ENCODE measurements around the gene AP2B1. TPM values are rescaled to one million over a fixed set of nuclear protein-coding genes. Genes with fewer than 3 reads are reported as not detected.
"Not testable (repeated sequence)": the region's sequence is repeated elsewhere in the genome, so short reads cannot be mapped to it uniquely, and the experiment has no call there.

AP2B1 gene
- total RNA-seq, 1 donor from 2014 or later, result 137 TPM

DNA sequence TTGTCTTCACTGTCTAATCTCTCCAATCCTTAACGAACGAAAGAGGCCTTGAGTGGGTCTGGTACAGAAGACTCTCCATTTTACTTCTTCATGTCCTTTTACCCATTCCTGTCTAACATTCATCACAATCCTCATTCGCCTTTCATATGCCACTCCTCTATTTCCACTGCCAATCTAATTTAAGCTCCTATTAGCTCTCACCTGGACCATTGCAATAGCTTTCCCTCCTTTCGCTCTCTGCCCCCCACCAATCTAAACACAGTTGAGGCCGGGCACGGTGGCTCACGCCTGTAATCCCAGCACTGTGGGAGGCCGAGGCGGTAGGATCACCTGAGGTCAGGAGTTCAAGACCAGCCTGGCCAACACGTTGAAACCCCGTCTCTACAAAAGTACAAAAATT is 20.2 kb upstream of the AP2B1 start:
- intact Hi-C loops (cut with DNase I), result no loop called here
- no peak for DNase-seq (ENCODE audit: low spot score)

DNA sequence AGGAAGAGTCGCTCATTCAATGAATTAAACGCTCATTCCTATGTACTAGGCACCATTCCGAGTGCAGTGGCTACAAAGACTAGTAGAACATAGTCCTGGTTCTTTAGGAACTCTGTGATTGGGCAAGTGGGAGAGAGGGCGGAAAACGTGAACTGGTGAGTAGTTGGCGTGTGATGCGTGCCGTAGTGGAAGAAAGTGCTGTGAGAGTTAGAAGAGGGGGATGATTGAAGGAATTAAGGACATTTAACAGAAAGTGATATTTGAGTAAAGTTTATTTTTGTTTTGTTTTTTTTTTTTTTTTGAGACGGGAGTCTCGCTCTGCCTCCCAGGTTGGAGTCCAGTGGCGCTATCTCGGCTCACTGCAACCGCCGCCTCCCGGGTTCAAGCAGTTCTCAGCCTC is 18.6 kb upstream of the AP2B1 start:
- DNase-seq (ENCODE audit: low spot score), result no peak
- intact Hi-C loops (cut with DNase I), result no loop called here

DNA sequence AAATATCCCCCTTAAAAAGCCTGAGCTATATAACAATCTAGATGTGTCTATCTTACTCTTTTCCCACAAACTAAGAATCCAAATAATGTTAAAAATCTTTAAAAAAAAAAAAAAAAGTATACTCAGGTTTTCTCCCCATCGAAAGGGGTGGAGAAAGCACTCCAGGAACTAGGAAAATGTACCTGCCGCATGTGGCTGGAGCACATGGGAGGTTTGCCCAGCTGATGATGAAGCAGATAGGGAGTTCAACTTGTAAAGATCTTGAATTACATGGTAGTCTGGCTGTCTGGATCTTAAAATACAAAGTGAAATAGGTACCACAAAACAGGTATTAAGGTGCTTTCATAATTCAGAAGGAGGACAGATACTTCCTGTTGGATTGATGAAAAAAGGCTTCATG is 17.7 kb upstream of the AP2B1 start:
- DNase-seq (ENCODE audit: low spot score), result no peak
- intact Hi-C loops (cut with DNase I), result no loop called here

DNA sequence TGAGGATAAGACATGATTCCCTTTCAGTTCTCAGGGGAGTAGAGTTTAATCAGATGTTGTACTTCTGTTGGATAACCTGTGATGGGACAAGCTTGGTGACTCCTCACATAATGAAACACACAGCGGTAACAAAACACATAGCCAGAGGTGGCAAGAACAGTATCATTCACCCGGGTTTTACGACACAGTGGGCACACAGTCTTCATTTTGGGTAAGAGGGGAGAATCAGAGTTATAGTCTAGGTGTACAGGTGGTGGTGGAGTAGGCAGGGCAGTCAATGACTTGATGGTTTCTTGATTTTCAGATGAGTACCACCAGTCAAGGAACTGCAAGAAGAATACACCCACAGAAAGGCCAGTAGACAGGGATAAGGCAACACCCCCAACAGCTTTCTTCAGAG is 11.4 kb upstream of the AP2B1 start:
- intact Hi-C loops (cut with DNase I), result no loop called here
- no peak for DNase-seq (ENCODE audit: low spot score)

DNA sequence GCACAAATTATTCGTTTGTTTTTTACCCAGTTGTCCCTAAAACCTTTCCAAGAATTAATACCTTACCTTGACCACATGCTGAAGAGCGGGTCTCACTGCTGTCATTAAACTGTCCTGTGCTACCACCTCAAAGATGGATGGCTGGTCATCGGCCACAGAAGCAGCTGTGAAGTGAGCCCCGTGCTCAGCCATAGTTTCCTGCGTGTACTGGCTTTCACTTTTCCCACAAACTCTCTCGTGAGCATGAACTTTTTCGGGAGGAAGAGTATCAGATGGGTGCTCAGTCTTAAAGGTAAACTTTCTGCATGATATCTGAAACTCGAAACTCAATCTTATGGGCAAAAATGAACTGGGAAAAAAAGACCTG is 9.3 kb upstream of the AP2B1 start:
- intact Hi-C loops (cut with DNase I), result loop anchor here (1.0 kb wide), 1 partner anchor 9 kb away; the partner anchor contains the start of gene AP2B1
- no peak for DNase-seq (ENCODE audit: low spot score)

GRCh38 chr17:35578197-35578928 is 8.8 kb upstream of the AP2B1 start, which contains the start of gene PEX12:
Gene PEX12 (minus strand): TSS chr17:35578571. CDS start chr17:35578021, 550 bp downstream.
- peak; percentile 96 for DNase-seq (ENCODE audit: low spot score)
- intact Hi-C loops (cut with DNase I), result loop anchor here (1.0 kb wide), 1 partner anchor 9 kb away; the partner anchor contains the start of gene AP2B1

- DNase-seq (ENCODE audit: low spot score), result no peak
- intact Hi-C loops (cut with DNase I), result loop anchor here (1.0 kb wide), 1 partner anchor 8 kb away; the partner anchor contains the start of gene AP2B1
These were observed 8.1 kb upstream of the AP2B1 start for GRCh38 chr17:35578929-35579432.

DNA sequence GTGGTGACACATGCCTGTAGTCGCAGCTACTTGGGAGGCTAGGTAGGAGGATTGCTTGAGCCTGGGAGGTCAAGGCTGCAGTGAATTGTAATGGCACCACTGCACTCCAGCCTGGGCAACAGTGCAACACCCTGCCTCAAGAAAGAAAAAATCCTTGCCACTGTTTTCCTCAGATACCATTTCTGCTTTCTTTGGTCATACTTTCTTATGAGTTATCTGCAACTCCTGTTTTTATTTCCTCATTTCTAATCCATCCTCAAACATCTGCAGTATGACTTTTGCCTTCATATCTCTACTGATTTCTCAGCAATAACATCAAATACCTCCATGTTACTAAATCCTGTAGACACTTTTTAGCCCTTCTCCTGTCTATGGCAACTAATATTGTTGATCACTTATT is 3.1 kb upstream of the AP2B1 start:
- intact Hi-C loops (cut with DNase I), result no loop called here
- DNase-seq (ENCODE audit: low spot score), result no peak

GRCh38 chr17:35586569-35587073 is 501 bp upstream of the AP2B1 start:
- intact Hi-C loops (cut with DNase I), result loop anchor here (1.0 kb wide), 1 partner anchor 8 kb away; the partner anchor contains the start of gene PEX12
- no peak for DNase-seq (ENCODE audit: low spot score)

GRCh38 chr17:35588196-35588920 is 1.2 kb downstream of the AP2B1 start:
- no peak for DNase-seq (ENCODE audit: low spot score)
- intact Hi-C loops (cut with DNase I), result no loop called here

GRCh38 chr17:35596072-35596471 is 8.9 kb downstream of the AP2B1 start:
- intact Hi-C loops (cut with DNase I), result no loop called here
- no peak for DNase-seq (ENCODE audit: low spot score)

DNA sequence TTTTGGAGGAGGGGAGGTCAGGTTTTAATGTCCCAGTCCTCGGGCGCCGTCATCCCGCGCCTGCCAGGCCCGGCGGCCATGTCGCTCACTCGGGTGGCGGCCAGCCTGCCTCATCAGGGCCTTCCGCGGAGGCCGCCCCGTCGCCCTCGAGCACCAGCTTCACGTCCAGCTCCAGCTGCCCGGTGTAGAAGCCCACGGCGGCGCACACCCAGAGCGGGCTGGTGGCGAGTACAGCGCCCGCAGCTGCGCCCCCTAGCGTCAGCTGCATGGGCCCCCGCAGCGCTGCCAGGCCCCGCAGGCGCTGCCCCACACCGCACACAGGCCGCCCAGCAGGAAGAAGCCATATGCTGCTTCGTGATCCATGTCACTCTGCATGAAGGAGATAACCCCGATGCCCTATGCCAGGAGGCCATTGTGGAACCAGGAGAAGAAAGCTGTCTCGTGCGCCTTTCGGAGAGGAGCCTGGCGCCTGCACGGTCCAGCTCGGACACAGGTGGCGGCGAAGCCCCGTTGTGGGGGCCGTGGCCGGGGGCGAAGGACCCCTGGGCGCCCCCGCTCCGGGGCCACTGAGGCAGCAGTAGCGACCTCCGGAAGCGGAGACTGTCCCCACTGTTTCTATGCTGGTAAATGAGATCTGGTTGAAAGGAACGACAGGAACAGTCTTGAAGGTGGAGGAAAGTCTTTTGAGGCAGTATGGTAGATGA is 9.6 kb downstream of the AP2B1 start:
- no peak for DNase-seq (ENCODE audit: low spot score)
- intact Hi-C loops (cut with DNase I), result no loop called here

DNA sequence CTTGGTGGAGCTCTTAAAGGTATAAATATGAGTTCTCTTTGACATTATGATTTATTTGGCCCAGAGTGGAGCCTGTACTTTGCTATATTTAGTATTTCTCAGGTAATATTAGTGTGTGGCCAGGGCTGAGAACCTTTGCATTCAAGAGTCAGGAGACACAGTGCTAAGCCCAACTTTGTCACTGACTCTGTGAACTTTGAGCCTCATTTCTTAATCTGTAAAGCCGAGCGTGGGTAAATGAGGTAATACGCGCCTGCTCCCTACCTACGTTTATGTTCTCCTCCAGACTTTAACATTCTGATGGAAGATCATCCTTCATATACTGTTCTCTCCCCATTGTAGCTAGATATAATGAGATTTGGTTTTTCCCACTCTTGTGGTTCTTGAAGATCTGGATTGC is 10.5 kb downstream of the AP2B1 start:
- DNase-seq (ENCODE audit: low spot score), result no peak
- intact Hi-C loops (cut with DNase I), result no loop called here

DNA sequence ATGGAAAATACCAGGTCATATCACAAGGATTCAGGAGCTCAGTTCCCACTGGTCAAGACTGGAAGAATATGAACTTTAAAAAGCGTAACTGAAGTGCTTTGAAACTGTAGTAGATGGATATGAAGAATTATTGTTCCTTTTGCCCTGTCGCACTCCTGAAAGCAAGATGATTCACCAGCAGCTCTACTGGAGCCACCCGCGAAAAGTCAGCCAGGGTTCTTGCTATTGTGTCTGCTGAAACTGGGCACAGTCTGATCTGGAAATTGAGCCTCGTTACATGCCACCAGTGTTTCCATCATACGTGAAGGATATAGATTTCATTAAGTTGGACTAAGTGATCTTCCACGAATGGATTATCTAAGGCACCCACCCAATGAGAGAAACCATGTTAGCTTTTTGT is 16.6 kb downstream of the AP2B1 start:
- intact Hi-C loops (cut with DNase I), result no loop called here
- DNase-seq (ENCODE audit: low spot score), result no peak

DNA sequence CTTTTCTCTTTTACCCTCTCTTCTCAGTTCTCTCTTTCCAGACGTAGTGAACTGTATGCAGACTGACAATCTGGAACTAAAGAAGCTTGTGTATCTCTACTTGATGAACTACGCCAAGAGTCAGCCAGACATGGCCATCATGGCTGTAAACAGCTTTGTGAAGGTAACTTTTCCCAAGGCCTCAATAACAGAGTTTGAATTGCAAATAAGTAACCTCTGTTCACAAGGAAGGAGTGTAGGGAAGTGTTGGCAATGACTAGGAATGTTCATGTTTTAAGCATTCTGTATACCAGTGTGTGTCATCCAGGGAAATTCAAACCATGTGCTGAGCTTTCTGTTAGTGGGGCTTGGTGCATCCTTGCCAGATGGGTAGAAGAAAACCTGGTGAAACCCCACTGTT is 18.6 kb downstream of the AP2B1 start:
- no peak for DNase-seq (ENCODE audit: low spot score)
- intact Hi-C loops (cut with DNase I), result no loop called here

GRCh38 chr17:35607239-35607847 is 20.2 kb downstream of the AP2B1 start:
- intact Hi-C loops (cut with DNase I), result no loop called here
- no peak for DNase-seq (ENCODE audit: low spot score)

DNA sequence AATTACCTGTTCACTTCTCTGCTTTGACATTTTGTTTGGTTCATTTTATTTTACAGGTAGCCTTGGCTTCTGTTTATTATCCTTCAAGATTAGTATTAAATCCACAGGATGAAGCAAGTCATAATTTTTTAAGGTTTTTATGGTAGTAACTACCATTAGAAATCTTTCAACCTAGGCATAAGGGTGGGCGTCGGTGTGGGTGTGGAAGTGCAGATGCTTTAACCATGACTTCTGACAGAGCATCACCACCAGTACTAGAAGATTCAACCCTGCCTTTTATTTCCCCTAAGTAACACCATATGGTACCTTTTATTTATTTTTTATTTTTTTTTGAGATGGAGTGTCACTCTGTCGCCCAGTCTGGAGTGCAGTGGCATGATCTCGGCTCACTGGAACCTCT is 22.7 kb downstream of the AP2B1 start:
- no peak for DNase-seq (ENCODE audit: low spot score)
- intact Hi-C loops (cut with DNase I), result loop anchor here (5.0 kb wide), 1 partner anchor 122 kb away; the partner anchor contains the start of gene RASL10B

- intact Hi-C loops (cut with DNase I), result loop anchor here (5.0 kb wide), 1 partner anchor 122 kb away; the partner anchor contains the start of gene RASL10B
- DNase-seq (ENCODE audit: low spot score), result not testable (repeated sequence)
These were observed 23.6 kb downstream of the AP2B1 start for GRCh38 chr17:35610746-35611145.

GRCh38 chr17:35612924-35613521 is 25.9 kb downstream of the AP2B1 start:
- intact Hi-C loops (cut with DNase I), result loop anchor here (2.0 to 5.0 kb wide), 2 partner anchors 119 to 134 kb away; partner anchors contain the start of gene RASL10B
- DNase-seq (ENCODE audit: low spot score), result no peak
